ENCODE measurements around the gene CFAP53.
"Not testable (repeated sequence)": the region's sequence is repeated elsewhere in the genome, so short reads cannot be mapped to it uniquely, and the experiment has no call there.

Gene CFAP53

GRCh38 chr18:50266248-50266704 lies at the start of gene CFAP53:
Gene CFAP53, minus strand, starts transcription at chr18:50266495. Its CDS starts 91 bp downstream, at chr18:50266404.
- peak; percentile 96 for DNase-seq

- DNase-seq = no peak
Measured at GRCh38 chr18:50315100-50315871, 49.0 kb upstream of the CFAP53 start.

GRCh38 chr18:50313873-50314460 lies 47.7 kb upstream of the CFAP53 start:
- DNase-seq = no peak

- no peak for DNase-seq
Measured at GRCh38 chr18:50313031-50313607, 46.8 kb upstream of the CFAP53 start.

GRCh38 chr18:50312296-50313030 lies 46.2 kb upstream of the CFAP53 start:
- DNase-seq = no peak

GRCh38 chr18:50311650-50312049 lies 45.4 kb upstream of the CFAP53 start:
- no peak for DNase-seq

GRCh38 chr18:50310080-50310479 lies 43.8 kb upstream of the CFAP53 start:
- DNase-seq = no peak

- not testable (repeated sequence) for DNase-seq
Measured at GRCh38 chr18:50308851-50309250, 42.6 kb upstream of the CFAP53 start.

GRCh38 chr18:50307738-50308470 lies 41.6 kb upstream of the CFAP53 start:
- DNase-seq = peak; percentile 89

- no peak for DNase-seq
Measured at GRCh38 chr18:50307400-50307737, 41.1 kb upstream of the CFAP53 start.

GRCh38 chr18:50306944-50307343 lies 40.6 kb upstream of the CFAP53 start:
- peak; percentile 25 for DNase-seq

GRCh38 chr18:50301074-50301473 lies 34.8 kb upstream of the CFAP53 start:
- DNase-seq = no peak

GRCh38 chr18:50299626-50300388 lies 33.5 kb upstream of the CFAP53 start:
- DNase-seq = no peak

- DNase-seq = no peak
Measured at GRCh38 chr18:50298443-50299284, 32.4 kb upstream of the CFAP53 start.

- peak; percentile 84 for DNase-seq
Measured at GRCh38 chr18:50297621-50298442, 31.5 kb upstream of the CFAP53 start.

GRCh38 chr18:50293039-50293438 lies 26.7 kb upstream of the CFAP53 start:
- no peak for DNase-seq

- no peak for DNase-seq
Measured at GRCh38 chr18:50289108-50289443, 22.8 kb upstream of the CFAP53 start.

- not testable (repeated sequence) for DNase-seq
Measured at GRCh38 chr18:50288348-50289107, 22.2 kb upstream of the CFAP53 start.
